CD1c-positive myeloid dendritic cell (primary cell): ENCODE data around the gene MS4A10.

Experiments
- DNase-seq: peaks from one replicate; pipeline ENCODE4 v3.0.0-alpha.2; 2016; ENCODE audit errors: extremely low spot score

The MS4A10 gene

DNA sequence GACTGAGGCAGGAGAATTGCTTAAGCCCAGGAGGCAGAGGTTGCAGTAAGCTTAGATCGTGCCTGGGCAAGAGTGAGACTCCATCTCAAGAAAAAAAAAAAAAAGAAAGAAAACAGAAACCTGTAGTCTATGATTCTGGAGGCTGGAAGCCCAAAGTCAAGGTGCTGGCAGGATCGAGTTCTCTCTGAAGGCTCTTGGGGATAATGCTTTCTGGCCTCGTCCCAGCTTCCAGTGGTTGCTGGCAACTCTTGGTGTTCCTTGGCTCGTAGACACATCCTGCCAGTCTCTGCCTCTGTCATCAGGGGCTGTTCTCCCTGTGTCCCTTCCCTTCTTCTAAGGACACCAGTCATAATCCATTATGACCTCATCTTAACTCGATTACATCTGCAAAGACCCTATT is 40.0 kb downstream of the MS4A10 start:
- no peak for DNase-seq

DNA sequence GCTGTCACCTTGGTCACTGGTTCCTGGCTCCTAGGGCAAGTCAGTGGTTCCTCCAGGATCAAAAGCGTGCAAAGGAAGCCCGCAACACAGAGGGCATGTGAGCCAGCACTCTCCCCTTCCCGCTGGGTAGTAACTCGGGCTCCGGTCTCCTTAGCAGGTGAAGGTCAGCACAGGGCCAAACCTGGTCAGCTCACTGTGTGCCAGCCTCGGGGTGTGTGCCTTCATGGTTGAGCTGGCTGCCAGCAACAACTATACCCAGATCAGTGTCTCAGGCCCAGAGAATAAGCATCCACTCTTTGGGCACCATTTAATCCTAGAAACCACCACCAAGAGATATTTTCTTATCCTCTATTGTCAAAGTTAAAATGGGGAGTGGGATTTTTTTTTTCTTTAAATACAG is 40.7 kb downstream of the MS4A10 start:
- DNase-seq, result no peak

DNA sequence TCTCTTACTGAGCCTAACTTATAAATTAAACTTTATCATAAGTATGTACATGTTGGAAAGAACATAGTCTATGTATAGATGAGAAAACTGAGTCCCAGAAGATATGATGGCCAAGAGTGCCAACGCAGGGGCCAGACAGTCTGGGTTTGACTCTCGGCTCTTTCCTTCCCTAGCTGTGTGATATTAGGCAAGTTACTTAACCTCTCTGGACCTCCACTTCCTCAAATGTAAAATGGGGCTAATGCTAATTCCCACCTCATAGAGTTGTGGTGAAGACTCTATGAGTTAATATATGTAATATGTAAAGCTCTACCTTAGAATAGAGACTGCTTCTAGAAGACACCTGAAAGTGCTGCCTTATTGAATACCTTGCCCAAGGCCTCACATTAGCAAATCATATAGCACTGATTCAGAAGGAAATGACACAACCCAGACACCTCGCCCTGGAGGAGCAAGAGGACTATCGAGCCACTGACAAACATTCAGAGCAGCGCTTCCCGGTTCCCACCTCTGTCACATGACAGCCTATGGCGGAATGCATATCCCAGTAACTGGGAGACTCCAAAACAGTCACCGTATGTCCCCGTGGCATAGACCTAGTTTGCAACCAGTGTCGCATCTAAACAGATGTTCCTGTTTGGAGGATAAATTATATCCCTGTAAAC is 45.5 kb downstream of the MS4A10 start:
- no peak for DNase-seq

- peak; percentile 89 for DNase-seq
These were observed 46.0 kb downstream of the MS4A10 start for GRCh38 chr11:60831143-60831500.

DNA sequence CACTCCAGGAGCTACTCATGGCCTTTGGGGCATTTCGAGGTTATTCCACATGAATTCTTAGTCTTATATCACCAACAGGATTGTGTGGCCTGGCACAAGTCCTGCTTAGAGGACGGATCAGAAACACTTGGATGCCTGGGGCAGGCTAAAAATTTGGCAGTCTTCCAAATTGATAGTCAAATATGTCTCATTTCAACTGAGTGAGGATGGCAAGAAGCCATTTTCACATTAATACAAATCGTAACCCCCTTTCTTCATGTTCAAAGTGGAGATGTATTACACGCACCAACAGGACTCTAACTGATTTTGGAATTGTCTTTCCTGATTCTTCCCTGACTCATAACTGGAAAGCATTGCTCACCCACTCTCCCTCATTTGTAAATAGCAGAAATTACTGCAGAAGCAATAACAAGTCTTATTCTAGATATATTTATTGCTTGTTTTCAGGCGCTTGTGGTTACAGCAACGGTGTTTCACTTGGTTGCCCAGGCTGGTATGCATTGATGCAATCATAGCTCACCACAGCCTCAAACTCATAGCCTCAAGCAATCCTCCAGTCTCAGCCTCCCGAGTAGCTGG is 46.5 kb downstream of the MS4A10 start:
- DNase-seq, result peak; percentile 13

- DNase-seq, result peak; percentile 35
These were observed 49.8 kb downstream of the MS4A10 start for GRCh38 chr11:60834742-60835533.

DNA sequence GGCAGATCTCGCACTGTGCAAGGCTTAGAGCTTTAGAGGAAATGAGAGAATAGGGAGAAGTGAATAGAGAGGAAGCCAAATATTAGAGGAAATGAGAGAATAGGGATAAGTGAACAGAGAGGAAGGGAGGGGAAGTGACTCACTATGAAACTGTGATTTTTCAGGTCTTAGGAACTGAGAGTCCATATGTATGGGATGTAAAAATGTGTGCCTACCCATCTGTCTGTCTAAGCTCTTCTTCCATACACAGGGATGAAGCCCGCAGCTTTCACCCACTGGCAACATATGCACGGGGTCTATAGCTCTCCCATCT is 50.4 kb downstream of the MS4A10 start:
- peak; percentile 85 for DNase-seq

GRCh38 chr11:60836866-60837515 is 51.9 kb downstream of the MS4A10 start:
- DNase-seq, result no peak

DNA sequence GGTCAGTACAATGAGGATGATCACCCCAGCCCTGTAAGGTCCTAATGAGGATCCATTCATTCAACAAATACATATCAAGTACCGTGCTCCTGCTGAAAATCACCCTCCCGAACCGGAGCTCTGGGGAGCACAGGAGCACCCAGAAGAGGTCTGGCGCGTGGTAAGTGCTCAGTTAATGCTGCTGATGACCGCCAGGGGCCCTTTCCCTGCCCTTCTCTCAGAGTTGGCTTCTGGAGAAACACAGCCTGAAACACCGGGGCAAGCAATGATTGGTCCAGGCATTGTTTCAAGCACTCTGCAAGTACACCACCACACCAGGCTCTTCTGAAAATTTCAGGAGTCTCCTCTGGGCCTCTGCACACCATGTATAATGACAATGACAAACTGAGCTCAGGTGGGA is 53.0 kb downstream of the MS4A10 start:
- DNase-seq, result no peak

DNA sequence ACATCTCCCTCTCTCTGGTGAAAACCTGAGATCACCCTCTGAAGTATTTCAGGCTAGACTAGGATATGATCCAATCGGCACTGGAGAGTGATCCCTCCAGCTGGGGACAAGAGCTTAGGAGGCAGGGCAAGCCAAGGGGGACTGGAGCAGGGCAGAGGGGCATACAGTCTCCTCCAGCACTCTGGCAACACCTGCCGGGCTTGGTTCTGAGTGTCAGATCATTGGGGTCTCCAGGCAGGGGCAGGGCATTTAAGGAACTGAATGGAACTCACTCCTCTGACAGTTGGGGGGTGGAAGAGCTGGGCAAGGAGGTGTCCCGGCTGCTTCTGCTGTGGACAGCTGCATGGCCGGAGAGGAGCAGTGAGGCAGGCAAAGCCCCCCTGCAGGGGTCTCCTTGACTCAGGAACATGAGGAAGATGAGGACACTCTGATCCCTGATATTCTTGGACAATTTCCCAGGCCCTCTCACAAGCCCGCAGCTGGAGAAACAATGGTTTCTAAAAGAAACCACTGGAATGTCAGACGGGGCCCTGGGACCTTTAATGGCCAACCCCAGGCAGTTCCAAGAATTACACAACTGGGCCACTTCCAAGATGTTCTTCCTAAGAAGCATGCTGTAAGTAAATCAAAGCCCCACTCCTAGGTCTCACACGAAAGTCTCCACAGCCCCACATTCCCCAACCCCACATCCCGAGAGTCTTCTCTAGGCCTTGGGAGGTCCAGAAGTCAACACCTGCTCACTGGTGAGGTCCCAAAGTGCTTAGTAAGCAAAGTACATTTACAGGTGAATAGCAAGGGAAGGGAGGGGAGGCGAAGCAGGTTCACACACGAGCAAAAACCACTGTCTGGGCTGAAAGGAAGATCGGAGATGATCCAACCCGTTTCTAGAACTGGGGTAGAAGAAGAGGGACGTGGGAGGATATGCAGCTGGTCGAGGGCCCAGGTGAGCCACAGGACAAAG is 55.6 kb downstream of the MS4A10 start:
- DNase-seq, result no peak

- peak; percentile 96 for DNase-seq
These were observed 56.9 kb downstream of the MS4A10 start, which contains the start of gene CCDC86 for GRCh38 chr11:60841797-60842667. Gene CCDC86, plus strand, starts transcription at chr11:60842113. Its CDS starts 12 bp downstream, at chr11:60842125.

DNA sequence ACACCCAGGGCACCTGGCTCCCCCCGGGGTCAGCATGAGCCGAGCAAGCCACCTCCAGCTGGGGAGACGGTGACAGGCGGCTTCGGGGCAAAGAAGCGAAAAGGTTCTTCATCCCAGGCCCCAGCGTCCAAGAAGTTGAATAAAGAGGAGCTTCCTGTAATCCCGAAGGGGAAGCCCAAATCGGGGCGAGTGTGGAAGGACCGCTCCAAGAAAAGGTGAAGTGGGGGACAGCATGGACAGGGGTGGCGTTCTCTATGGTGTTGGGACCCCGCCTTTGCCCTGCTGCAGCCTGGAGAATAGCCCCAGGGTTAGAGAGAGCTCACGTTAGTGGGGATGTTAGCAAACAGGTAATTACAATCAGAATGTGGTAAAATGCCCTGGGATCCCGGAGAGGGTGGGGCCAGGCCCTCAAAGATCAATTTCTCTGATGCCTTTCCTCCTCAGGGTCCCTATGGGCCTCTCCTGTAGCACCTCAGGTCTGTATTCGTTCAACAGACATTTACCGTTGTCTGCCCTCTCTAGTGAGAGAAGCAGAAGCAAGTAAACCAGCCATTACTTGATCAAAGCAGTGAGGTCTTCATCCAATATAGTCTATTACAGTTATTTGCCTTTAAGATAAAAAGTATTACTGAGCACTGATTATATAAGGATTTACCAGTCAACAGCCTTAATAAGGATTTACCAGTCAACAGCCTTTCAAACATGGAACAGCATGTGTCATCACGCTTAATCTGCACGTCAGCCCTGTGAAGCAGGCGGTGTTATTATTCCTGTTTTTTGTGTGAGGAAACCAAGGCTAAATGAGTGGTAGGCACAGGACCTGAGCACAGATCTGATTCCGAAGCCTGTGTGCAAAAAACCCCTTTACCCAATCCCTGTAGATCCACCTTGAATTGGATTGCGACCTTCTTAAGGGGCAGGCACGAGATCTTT is 57.8 kb downstream of the MS4A10 start:
- peak; percentile 34 for DNase-seq

GRCh38 chr11:60844045-60844869 is 59.1 kb downstream of the MS4A10 start:
- no peak for DNase-seq

DNA sequence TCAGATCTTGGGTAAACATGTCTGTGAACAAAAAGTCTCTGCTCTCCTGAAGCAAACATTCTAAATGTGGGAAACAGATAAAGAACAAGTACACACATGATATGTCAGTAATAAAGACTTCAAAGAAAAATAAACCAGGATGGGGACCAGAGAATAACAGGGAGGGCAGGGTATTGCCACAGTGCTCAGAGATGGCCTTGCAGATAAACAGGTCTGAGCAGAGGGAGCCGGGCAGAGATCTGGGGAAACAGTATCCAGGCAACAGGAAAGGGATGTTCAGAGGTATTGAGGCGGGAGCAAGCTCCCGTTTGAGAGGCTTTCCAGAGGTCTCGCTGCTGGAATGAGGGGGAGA is 59.7 kb downstream of the MS4A10 start:
- DNase-seq, result no peak

- no peak for DNase-seq
These were observed 60.2 kb downstream of the MS4A10 start for GRCh38 chr11:60845338-60845737.

GRCh38 chr11:60847281-60847680 is 62.1 kb downstream of the MS4A10 start:
- no peak for DNase-seq

DNA sequence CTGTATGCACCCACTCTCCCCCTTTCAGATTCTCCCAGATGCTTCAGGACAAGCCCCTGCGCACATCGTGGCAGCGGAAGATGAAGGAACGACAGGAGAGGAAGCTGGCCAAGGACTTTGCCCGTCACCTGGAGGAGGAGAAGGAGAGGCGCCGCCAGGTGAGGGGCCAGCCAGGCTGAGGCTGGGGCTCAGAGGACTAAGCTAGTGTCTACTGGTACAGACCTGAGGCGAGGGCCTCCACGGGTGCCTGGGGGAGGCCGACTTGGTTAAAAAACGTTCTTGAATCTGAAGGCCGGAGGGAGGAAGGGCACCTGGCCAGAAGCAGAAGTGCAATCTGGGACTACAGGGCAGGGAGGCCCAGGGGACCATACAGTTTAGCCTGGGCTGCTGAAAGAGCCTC is 62.8 kb downstream of the MS4A10 start:
- DNase-seq, result no peak

- no peak for DNase-seq
These were observed 63.6 kb downstream of the MS4A10 start for GRCh38 chr11:60848714-60849151.
